ENCODE measurements around the gene TOLLIP.

TOLLIP gene

DNA sequence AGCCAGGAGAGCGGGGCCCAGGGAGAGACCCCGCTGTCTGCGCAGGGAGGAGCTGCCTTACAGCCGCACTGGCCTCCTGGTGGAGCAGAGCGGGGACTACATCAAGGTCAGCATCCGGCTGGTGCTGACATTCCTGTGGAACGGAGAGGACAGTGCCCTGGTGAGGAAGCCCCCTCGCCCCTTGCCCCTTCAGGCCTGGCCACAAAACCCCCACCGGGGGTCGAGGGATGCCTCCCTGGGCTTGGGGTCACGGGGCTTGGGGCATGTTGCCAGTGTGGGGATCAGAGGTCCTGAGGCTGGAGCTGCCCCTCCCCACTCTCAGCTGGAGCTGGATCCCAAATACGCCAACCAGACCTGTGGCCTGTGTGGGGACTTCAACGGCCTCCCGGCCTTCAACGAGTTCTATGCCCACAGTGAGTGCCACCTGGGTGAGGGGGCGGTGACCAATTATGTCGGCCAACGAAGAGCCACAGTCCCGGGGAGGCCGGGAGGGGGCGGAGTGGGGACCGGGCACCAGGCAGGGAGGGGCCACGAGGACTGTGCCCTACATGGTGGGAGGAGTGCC is 82.4 kb downstream of the TOLLIP start:
- no peaks in the 10 kb centered on the region for H3K36me3 ChIP-seq (ENCODE audit: insufficient read depth, low read length)
- no peak overlapping the region for H3K4me3 ChIP-seq
- TF ChIP-seq EZH2 (IDR thresholded peaks at IDR 0.05) (no peak), FOXP2 (optimal IDR thresholded peaks at IDR 0.05; ENCODE audit: control extremely low read depth, extremely low read length, insufficient read depth) (no peak), POLR2AphosphoS5 (IDR thresholded peaks at IDR 0.05; ENCODE audit: borderline replicate concordance, low read depth, low read length) (no peak)
- no peaks in the 10 kb centered on the region for H3K9me3 ChIP-seq (ENCODE audit: low read depth, low read length)
- H3K9ac ChIP-seq (ENCODE audit: insufficient read length) = no peak overlapping the region
- H3K27ac ChIP-seq = no peak overlapping the region
- no peak for DNase-seq (ENCODE audit: low read depth, low spot score)

DNA sequence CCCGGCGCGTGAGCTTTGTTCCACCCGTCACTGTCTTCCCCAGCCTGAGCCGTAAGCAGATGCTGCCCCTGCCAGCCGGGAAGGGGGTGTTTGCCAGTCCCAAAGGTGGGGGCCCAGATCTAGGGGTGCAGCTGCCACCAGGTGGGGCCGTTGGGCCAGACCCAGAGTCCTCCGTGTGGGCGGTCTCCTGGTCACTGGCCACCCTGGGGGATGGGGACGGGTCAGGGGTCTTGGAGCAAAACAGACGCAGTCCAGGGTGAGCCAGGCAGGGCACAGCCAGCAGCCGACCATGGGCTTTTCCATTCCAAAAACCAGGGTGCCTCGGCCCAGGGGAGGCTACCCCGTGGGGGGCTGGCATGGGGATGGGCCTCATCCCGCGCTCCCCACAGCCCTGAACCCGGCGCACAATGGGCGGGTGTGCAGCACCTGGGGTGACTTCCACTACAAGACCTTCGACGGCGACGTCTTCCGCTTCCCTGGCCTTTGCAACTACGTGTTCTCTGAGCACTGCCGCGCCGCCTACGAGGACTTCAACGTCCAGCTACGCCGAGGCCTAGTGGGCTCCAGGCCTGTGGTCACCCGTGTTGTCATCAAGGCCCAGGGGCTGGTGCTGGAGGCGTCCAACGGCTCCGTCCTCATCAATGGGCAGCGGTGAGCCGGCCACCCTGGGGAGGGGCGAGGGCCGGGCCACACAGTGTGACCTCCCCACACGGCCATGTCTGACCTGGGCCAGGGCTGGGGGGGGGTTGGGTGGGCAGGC is 83.0 kb downstream of the TOLLIP start:
- Histone ChIP-seq H3K36me3 (ENCODE audit: insufficient read depth, low read length) (no peaks in the 10 kb centered on the region), H3K9me3 (ENCODE audit: low read depth, low read length) (no peaks in the 10 kb centered on the region), H3K4me3 (no peak overlapping the region), H3K27ac (no peak overlapping the region), H3K9ac (ENCODE audit: insufficient read length) (no peak overlapping the region)
- no peak for DNase-seq (ENCODE audit: low read depth, low spot score)
- TF ChIP-seq POLR2AphosphoS5 (IDR thresholded peaks at IDR 0.05; ENCODE audit: borderline replicate concordance, low read depth, low read length) (no peak), FOXP2 (optimal IDR thresholded peaks at IDR 0.05; ENCODE audit: control extremely low read depth, extremely low read length, insufficient read depth) (no peak), EZH2 (IDR thresholded peaks at IDR 0.05) (no peak)

DNA sequence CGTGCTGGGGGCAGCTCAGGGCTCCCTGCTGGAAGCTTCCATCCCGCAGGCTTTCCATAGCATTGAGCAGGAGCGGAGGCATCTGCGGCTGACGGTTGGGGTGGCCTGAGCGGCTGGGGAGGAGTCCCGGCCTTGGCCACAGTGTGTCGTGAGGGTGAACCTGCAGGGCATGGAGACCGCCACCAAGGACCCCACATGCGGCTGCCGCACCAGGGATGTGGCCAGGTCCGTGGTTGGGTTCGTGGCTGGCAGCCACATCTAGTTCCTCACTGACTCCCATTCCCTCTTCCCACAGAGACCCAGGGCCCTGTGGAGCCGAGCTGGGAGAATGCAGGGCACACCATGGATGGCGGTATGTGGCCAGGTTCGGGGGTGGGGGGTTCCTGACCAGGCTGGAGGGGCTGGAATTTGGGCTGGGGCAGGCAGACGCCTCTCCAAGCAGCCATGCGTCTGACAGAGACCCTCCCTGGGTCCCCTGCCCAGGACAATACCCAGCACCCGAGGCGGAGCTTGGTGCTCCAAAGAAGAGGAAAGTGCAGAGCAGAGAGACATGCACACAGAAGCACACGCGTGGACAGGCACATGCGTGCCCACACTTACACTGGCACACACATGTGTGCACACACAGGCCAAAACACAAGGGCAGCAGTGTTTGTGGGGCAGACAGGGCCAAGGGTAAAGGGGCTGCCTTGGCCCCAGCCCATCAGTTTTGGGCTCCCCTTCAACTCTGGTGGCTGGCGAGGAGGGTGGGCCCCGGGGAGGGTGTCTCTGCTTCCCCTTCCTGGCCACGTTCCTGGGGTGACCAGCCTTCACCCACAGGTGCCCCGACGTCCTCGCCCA is 83.8 kb downstream of the TOLLIP start:
- H3K4me3 ChIP-seq = no peak overlapping the region
- no peak for DNase-seq (ENCODE audit: low read depth, low spot score)

DNA sequence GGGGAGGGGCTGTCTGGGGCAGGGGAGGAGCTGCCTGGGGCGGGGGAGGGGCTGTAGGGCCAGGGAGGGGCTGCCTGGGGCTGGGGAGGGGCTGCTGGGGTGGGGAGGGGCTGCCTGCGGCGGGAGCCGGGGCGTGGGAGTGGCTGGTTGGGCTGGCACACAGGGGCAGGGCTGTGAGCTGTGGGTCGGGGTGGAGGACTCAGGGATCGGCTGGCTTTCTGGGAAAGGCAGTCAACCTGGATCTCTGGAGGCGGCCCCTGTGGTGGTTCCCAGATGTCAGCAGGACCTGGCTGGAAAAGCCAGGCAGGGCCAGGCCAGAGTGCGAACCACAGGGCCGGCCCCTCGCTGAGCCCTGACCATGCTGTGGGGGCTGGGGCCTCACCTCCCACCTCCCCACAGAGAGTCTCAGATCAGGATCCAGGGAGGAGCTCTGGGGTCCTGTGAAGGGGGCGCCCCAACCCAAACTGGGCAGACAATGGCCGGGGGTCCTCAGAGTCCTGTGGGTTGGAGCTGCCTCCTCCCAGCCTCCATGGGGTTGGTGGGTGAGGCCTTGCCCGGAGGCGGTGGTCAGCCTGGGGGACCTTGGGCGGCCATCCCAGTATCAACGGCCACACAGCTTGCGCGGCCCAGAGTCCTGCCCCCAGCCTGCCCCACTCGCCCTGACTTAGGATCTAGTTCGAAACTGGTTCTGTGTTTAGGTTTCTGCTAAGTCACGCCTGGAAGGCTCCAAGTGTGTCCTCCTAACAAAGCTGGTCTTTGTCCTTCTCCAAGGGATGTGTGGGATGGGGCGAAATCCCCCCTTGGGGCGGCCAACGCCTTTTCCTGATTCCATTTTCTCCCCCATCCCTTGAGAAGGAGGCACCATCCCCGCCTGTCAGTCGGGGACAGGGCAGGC is 84.7 kb downstream of the TOLLIP start:
- Histone ChIP-seq H3K4me3 (no peak overlapping the region), H3K9me3 (ENCODE audit: low read depth, low read length) (no peaks in the 10 kb centered on the region), H3K27ac (no peak overlapping the region), H3K9ac (ENCODE audit: insufficient read length) (no peak overlapping the region), H3K36me3 (ENCODE audit: insufficient read depth, low read length) (no peaks in the 10 kb centered on the region)
- TF ChIP-seq FOXP2 (optimal IDR thresholded peaks at IDR 0.05; ENCODE audit: control extremely low read depth, extremely low read length, insufficient read depth) (no peak), POLR2AphosphoS5 (IDR thresholded peaks at IDR 0.05; ENCODE audit: borderline replicate concordance, low read depth, low read length) (no peak)
- no peak for DNase-seq (ENCODE audit: low read depth, low spot score)

More for the DNA sequence above, 83.8 kb downstream of the TOLLIP start:
- no peak overlapping the region for H3K9ac ChIP-seq (ENCODE audit: insufficient read length)
- no peak for TF ChIP-seq FOXP2 (optimal IDR thresholded peaks at IDR 0.05; ENCODE audit: control extremely low read depth, extremely low read length, insufficient read depth)
- no peak for TF ChIP-seq EZH2 (IDR thresholded peaks at IDR 0.05)
- TF ChIP-seq POLR2AphosphoS5 (IDR thresholded peaks at IDR 0.05; ENCODE audit: borderline replicate concordance, low read depth, low read length) = no peak
- no peaks in the 10 kb centered on the region for H3K9me3 ChIP-seq (ENCODE audit: low read depth, low read length)
- no peak overlapping the region for H3K27ac ChIP-seq
- no peaks in the 10 kb centered on the region for H3K36me3 ChIP-seq (ENCODE audit: insufficient read depth, low read length)
